HG02763 (cell line): ENCODE results near the gene TBCD.
"Not testable (repeated sequence)": the region's sequence is repeated elsewhere in the genome, so short reads cannot be mapped to it uniquely, and the experiment has no call there.

ENCODE experiments used
- ATAC-seq: cut with Tn5 transposase; IDR thresholded peaks from one replicate; pipeline ENCODE4 v1.9.1; 2021; ENCODE audit warnings: mild to moderate bottlenecking, moderate library complexity; ENCODE audit not compliant: unreplicated experiment

The TBCD gene

GRCh38 chr17:82984249-82984617, 232.4 kb downstream of the TBCD start:
- not testable (repeated sequence) for ATAC-seq

DNA sequence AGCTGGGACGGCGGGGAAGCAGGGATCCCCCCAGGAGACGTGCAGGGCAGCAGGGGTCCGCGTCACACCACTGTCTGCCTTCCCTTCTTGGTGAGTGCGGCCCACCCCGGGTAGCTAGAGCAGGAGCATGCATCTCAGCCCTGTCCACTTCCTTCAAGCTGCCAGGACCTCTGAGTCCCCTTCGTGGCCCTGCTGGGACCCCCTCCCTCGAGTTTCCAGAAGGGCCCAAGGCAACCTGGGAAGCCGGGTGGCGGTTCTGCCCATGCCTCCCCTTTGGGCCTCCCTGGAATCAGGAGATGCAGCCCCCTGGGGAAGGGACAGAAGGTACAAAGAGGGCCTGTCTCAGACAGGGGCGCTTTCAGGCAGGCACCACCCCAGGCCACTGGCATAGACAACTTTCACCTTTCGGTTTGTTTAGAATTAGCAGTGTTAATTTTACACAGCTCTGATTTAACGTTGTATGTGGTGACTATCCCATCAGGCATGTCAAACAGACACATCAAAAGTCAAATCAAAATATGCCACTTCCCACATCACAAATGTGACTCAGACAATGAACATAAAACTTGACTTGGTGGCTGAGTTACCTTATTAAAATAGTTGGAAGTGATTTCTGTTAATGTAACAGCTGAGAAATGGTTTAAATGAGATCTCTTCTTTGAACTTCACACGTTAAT, 233.0 kb downstream of the TBCD start:
- no peak for ATAC-seq

DNA sequence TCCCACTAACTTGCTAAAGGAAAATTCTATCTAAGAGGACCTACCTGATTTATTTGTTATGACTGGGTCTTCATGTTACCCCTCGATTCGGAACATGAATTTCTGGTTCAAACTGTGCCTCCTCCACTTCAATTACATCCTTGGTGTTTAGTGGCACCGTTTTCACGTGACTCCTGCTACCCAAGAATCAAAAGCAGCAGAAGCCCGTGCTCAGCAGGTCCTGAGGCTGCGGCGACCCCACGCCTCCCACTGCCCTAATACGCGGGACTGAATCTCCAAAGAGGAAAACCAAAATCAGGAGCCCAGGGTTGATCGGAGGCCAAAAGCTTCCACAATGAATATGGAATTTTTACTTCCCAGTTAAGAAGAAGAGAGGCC, 233.6 kb downstream of the TBCD start:
- ATAC-seq, result no peak

- no peak for ATAC-seq
These were observed 234.1 kb downstream of the TBCD start for GRCh38 chr17:82985973-82986372.

GRCh38 chr17:82989051-82989450, 237.2 kb downstream of the TBCD start:
- not testable (repeated sequence) for ATAC-seq

- no peak for ATAC-seq
These were observed 238.0 kb downstream of the TBCD start for GRCh38 chr17:82989881-82990280.

DNA sequence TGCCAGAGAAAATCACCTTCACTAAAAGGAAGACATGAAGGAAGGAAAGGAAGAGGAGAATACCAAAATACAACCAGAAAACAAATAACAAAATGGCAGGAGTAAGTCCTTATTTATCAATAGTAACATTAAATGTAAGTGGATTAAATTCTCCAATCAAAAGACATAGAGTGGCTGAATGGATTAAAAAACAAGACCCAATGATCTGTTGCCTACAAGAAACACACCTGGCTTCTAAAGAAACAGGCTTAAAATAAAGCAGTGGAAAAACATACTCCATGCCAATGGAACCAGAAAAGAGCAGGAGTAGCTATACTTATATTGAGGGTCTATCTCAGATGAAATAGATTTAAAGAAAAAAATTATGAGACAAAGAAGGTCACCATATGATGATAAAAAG, 241.1 kb downstream of the TBCD start:
- no peak for ATAC-seq
